PFSK-1 (cell line): Measurements from ENCODE around the gene HTR4.

Source experiments
- FOXP2 ChIP-seq: optimal IDR thresholded peaks from 2 replicates; pipeline ENCODE3; 2011; ENCODE audit warnings: borderline replicate concordance, control low read depth, inconsistent platforms; ENCODE audit not compliant: insufficient read depth; ENCODE audit errors: extremely low read length, extremely low read depth
- POLR2AphosphoS5 ChIP-seq: IDR thresholded peaks from 2 replicates; pipeline ENCODE4 v1.6.1; 2012; ENCODE audit warnings: low read depth, mild to moderate bottlenecking, control low read depth, low read length, moderate library complexity
- SIN3A ChIP-seq: IDR thresholded peaks from 2 replicates; pipeline ENCODE4 v1.6.1; 2012; ENCODE audit warnings: mild to moderate bottlenecking, low read length, moderate library complexity, borderline replicate concordance; ENCODE audit not compliant: insufficient read depth
- TAF1 ChIP-seq: IDR thresholded peaks from 2 replicates; pipeline ENCODE4 v1.6.1; 2012; ENCODE audit warnings: low read length, control low read depth, borderline replicate concordance; ENCODE audit not compliant: insufficient read depth
- TF ChIP-seq, protein P1 (sequence below), 2 experiments: IDR thresholded peaks; 2 replicates each; pipeline versions ENCODE4 v1.6.1 to v1.8.0; 2011 to 2012; ENCODE audit warnings: low read depth in 2 of 2, low read length in 2 of 2, control low read depth in 1 of 2, inconsistent platforms in 1 of 2, mild to moderate bottlenecking in 1 of 2, moderate library complexity in 1 of 2; ENCODE audit not compliant: insufficient read depth in 1 of 2

HTR4 gene

DNA sequence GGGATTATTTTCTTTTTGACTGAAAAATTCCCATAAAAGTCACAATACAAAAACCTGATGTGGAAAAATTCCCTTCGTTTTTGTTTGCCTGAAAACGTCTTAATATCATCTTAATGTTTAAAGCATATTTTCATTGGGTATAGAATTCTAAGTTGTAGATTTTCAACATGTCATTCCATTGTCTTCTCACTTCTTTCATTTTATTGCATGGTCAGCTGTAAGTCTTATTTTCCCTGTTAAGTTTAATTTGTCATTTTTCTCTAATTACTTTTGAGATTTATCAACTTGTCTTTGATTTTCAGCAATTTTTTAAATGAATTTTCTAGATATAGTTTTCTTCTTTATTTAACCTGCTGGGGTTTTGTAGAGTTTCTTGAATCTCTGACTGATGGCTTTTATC lies 138.9 kb downstream of the HTR4 start:
- TF ChIP-seq POLR2AphosphoS5, result no peak
- no peak for TF ChIP-seq SIN3A
- TF ChIP-seq TAF1, result no peak
- TF ChIP-seq, protein P1, sequence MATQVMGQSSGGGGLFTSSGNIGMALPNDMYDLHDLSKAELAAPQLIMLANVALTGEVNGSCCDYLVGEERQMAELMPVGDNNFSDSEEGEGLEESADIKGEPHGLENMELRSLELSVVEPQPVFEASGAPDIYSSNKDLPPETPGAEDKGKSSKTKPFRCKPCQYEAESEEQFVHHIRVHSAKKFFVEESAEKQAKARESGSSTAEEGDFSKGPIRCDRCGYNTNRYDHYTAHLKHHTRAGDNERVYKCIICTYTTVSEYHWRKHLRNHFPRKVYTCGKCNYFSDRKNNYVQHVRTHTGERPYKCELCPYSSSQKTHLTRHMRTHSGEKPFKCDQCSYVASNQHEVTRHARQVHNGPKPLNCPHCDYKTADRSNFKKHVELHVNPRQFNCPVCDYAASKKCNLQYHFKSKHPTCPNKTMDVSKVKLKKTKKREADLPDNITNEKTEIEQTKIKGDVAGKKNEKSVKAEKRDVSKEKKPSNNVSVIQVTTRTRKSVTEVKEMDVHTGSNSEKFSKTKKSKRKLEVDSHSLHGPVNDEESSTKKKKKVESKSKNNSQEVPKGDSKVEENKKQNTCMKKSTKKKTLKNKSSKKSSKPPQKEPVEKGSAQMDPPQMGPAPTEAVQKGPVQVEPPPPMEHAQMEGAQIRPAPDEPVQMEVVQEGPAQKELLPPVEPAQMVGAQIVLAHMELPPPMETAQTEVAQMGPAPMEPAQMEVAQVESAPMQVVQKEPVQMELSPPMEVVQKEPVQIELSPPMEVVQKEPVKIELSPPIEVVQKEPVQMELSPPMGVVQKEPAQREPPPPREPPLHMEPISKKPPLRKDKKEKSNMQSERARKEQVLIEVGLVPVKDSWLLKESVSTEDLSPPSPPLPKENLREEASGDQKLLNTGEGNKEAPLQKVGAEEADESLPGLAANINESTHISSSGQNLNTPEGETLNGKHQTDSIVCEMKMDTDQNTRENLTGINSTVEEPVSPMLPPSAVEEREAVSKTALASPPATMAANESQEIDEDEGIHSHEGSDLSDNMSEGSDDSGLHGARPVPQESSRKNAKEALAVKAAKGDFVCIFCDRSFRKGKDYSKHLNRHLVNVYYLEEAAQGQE (IDR thresholded peaks at IDR 0.05; ENCODE audit: insufficient read depth in 1 of 2, low read depth in 2 of 2, low read length in 2 of 2), result no peak
- no peak for TF ChIP-seq FOXP2

GRCh38 chr5:148514344-148514743 lies 140.0 kb downstream of the HTR4 start:
- no peak for TF ChIP-seq TAF1
- no peak for TF ChIP-seq FOXP2
- TF ChIP-seq POLR2AphosphoS5, result no peak
- TF ChIP-seq SIN3A, result no peak
- TF ChIP-seq, protein P1 (IDR thresholded peaks at IDR 0.05; ENCODE audit: insufficient read depth in 1 of 2, low read depth in 2 of 2, low read length in 2 of 2), result no peak

DNA sequence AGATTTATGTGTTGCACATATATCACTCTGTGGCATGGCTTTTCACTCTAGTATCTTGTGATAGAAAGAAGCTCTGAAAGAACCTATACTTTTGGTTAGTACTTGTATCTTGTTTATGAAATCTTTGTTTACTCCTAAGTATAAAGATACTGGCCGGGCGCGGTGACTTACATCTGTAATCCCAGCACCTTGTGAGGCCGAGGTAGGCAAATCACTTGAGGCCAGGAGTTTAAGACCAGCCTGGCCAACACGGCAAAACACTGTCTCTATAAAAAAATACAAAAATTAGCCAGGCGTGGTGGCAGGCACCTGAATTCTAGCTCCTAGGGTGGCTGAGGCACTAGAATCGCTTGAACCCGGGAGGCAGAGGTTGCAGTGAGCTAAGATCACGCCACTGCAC lies 141.8 kb downstream of the HTR4 start:
- TF ChIP-seq POLR2AphosphoS5, result no peak
- TF ChIP-seq TAF1, result no peak
- TF ChIP-seq, protein P1 (IDR thresholded peaks at IDR 0.05; ENCODE audit: insufficient read depth in 1 of 2, low read depth in 2 of 2, low read length in 2 of 2), result no peak
- no peak for TF ChIP-seq FOXP2
- TF ChIP-seq SIN3A, result no peak

DNA sequence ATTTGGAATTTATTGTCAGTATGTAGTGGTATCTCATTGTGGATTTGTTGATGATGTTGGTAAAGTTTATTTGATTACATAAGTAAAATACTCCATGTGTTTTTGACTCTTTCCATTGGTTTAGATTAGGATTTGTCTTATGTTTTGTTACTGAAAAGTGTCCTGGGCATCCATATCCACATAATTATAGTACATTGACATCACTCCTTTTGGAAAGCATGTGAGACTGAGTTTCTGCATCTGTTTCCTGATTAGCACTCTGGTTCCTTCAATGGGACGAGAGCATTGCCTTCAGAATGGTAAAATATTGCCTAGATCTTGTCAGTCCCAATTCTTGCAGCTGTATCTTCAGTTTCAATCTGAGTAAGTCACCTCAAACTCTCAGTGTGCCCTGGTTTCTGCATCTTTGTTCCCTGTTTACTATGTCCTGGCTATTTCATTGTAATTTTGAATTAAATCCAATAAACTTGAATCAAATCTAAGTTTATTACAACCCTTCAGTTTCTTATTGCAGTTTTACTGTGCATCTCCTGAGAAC lies 142.4 kb downstream of the HTR4 start:
- TF ChIP-seq FOXP2 (no peak), POLR2AphosphoS5 (no peak), TAF1 (no peak)
- TF ChIP-seq, protein P1 (IDR thresholded peaks at IDR 0.05; ENCODE audit: insufficient read depth in 1 of 2, low read depth in 2 of 2, low read length in 2 of 2), result no peak

- TF ChIP-seq SIN3A, result no peak
- TF ChIP-seq POLR2AphosphoS5, result no peak
- TF ChIP-seq TAF1, result no peak
Observed at GRCh38 chr5:148509893-148510292, 144.4 kb downstream of the HTR4 start.
